ENCODE measurements around the gene PRDM1.

PRDM1 gene

DNA sequence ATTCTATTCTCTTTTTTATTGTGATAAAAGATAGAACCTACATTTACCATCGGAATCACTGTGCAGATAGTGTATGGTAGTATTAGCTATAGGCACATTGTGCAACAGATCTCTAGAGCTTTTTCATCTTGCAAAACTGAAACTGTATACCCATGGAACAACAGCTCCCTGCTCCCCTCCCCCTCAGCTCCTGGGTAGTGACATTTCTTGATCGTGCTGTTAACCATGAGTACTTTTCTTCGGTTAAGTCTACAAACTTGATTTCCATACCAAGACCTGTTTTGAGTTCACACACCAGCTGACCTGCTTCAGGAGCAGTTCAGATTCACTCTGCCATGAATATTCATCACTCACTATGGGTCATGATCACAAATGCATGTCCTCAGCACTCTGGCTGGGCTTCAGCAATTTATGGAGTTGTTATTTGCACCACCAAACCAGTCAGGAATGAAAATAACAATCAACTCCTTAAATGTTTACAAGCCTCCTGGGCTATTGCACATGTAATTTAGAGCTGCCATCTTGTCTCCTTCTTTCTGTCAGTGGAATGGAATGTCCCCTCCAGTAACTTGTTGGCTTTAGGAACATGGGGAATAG, 32.8 kb downstream of the PRDM1 start:
- no peak for DNase-seq

GRCh38 chr6:106119546-106119945, 33.4 kb downstream of the PRDM1 start:
- no peak for DNase-seq

DNA sequence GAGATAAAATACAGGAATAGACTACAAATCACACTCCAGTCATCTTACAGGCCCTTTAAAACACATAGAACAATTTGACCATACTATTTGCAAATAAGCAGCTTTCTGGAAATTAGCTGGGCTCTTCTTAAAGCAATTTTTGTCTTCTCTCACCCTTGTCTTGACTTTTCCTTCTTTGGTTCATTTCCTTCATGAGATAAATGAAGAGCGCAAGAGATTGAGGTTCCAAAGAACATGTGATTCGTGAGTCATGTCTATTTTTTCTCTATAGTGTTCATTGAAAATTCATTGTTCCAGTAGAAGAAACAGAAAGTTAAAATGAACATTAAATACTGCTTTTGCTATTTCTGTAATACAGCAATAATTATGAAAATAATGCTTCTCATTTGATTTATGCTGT, 33.9 kb downstream of the PRDM1 start:
- no peak for DNase-seq

DNA sequence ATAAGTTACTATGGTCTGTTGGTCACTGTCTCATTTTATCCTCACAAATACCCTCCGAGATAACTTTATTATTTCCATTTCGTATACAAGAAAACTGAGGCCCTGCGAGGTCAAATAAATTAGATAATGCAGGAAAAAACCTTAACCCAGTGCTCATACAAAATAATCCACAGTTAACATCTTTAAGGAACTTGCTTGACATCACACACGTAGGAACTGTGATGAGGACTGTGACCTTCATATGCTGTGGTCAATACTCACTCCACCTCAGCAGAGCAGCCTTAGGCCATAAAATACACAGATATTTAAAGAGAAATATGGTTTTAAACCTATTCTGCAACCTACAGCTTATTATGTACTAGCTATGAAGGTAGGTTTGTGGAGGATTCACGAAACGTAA, 34.3 kb downstream of the PRDM1 start:
- DNase-seq: no peak

DNA sequence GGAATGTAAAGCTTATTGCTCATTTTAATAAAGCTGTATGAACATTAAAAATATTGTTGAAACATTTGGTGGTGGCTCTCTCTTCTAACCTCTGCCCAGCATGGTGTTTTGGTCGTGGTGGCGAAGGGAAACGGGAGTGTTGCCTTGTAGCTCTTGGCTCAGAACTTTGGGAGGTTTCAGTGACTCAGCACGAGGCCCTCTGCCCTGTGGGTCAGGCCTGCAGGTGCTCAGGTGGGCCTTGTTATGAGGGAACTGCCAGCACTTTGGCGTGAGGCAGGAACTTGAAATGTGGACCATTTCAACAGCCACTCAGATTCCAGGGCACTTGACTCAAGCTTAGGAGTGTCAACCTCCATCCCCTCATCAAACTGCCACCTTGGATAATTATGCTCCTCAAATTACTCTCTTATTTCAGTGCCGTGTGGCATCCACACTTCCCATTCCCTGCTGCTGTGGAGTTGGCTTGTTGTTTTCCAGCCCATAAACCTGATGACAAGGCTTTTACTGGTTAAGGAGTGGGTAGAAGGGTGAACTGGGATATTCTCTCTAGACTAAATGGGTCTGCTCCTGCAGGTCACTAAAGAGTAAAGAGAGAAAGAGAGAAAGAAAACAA, 36.3 kb downstream of the PRDM1 start:
- no peak for DNase-seq

DNA sequence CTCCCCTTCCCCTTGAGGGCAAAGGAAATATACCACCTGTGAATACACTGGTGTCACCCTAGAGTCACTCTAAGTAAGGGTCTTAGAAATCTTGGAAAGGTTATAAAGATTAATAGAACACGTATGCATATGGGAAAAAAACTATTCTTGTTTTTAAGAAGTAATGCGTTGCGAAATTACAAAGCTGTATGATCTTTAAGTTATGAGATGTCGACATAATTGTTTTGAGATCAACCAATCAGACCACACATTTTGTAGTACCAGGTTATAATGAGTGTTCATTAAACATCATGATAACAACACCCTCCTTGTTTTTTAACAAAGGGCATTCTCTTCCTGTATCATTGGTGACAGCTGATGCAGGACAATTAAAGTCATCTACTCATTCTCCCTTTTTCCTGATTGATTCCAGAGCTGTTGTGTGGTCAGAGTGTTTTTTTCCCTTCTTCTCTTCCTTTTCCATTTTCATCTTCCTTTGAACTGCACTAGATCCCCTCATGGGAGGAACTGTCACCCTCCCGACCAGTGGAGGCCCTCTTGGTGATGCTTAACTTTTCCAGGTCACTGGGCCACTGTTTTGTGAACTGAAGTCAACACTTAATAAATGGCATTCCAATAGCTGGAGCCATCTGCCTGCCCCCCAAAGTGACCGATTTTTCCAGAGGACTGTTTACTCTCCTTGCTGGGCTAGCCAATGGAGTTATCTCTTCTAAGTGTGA, 37.0 kb downstream of the PRDM1 start:
- DNase-seq: no peak

DNA sequence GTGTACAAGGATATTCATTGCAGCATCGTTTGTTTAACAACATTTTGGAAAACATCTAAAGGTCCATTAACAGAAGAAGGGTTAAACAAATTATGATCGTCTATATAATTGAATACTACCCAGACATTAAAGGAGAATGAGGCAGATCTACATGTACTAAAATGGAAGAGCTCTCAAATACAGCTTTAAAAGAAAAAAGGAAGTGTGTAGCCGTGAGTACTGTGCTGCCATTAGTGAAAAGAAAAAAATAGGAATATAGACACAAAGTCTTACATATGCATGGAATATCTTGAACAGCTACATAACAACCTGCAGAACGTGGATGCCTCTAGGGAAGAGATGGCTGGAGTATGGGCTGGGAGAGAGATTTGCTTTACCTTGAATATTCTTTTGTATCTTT, 37.9 kb downstream of the PRDM1 start:
- no peak for DNase-seq

DNA sequence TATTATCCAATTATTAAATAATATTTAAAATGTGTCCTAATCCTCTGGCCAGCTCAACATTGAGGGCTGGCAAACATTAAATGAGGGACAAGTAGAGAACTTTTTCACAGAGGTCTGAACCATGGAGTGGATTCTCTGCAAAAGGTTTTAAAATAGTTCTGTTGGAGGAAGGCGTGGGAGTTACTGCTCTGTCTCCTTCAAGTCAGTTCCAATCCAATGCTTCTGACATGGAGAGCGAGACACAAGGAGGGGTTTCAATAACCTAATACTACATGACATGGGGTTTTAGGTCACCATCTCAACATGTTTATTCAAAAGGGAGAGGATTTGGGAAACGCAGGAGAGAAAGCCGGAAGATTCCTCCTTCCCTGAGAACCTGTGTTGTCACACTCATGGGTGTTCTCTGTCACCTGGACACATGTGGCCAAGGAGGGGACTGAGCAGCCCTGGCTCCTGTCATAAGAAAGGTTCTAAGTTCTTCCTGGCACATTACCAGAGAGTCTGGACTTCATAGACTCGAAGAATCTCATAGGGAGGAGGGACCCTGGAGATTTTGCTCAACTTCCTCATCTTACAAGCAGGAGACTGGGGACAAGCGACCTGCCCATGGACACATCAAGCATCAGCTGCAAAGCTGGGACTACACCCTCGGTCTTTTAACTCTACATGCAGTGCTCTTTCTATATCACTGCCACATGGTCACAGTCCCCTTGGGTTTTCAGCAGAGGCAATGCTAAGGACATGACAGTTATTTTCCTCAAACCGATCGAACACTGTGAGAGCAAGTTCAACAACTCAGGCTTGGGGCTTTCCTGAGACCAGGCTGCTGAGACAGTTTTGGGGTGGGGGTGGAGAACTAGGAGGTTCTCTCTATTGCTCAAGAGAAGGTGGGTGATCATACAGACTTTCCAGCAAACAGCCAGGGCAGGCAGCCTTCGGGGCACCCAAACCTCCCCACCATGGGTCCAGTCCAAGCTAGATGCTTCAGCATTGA, 38.6 kb downstream of the PRDM1 start:
- DNase-seq: no peak

GRCh38 chr6:106125925-106126435, 39.8 kb downstream of the PRDM1 start:
- DNase-seq: no peak

DNA sequence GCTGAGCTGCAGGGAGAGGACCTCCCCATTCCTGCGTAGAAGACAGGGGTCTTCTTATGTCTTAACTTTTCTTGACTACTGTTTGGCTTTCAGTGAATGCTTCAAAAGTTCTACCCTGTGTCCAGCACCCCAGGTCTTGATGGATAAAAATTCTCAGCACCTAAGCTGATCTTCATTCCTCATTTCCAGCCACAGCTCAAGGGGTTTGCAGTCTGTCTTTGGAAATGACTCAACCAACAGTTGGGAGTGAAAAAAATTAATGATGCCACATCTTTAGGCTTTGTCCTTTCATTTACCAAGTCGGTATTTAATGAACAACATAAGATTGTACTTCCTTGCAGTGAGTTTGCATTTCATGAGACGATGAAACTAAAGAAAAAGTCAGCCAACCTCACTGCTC, 40.3 kb downstream of the PRDM1 start:
- DNase-seq: no peak

- DNase-seq: no peak
These were observed 43.0 kb downstream of the PRDM1 start for GRCh38 chr6:106128981-106129781.

DNA sequence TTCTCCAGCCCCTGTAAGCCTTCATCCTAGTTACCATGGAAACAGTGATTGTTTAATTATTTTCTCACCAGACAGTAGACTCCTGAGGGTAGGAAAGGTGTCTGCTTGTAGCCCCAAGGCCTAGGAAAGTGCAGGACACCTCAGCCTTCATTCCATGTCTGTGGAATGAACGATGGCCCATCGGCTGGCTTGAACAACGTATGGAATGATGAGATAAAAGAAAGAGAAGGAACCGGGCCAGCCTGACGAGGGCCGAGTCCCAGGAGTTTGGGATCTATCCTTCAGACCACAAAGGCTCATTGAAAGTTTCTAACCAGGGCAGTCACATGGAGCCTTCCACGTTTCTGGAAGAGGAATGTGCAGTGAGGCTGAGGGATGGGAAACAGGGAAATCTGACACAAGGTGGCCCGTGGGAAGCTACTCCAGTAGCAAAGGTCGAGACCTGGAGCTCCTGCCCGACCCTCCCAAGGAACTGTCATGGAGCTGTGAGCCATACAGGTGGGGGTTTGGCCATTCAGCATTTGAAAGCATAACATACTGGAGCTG, 46.1 kb downstream of the PRDM1 start:
- DNase-seq: no peak

GRCh38 chr6:106133040-106133439, 46.9 kb downstream of the PRDM1 start:
- DNase-seq: no peak

- no peak for DNase-seq
These were observed 48.1 kb downstream of the PRDM1 start for GRCh38 chr6:106134087-106134770.

DNA sequence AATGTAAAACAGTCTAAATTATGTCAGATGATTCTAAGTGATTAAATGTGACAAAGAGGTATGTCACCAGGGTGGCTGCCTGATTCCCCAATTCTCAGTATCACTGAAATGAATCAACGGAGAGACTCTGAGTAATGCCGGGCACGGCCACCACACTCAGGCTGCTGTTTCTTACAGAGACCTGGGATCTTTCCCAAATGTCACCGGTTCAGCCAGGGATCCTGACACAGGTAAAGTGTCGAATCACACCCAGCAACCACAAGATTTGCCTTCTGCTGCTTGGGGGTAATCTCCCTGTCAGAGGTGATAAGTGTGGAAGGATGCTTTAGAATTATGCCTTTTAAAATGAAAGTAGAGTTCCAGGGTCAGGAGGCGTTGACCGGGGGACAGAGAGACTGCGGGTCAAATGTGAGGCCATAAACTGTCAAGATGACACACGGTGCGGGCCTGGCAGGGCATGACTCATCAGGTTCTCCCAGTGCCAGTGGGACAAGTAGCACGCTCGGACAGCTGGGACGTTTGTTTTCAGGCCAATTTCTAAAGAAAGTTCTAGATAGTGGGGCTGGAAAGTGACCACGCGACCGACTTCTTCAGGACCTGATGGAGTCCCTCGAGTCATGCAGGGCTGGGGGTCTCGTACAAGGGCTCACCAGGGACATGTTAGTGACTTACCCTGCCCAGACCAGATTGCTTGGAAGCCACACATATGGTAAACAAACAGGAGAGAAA, 48.9 kb downstream of the PRDM1 start:
- DNase-seq: no peak

GRCh38 chr6:106135911-106136571, 49.9 kb downstream of the PRDM1 start:
- DNase-seq: no peak

- no peak for DNase-seq
These were observed 50.7 kb downstream of the PRDM1 start for GRCh38 chr6:106136845-106137244.

- no peak for DNase-seq
These were observed 52.0 kb downstream of the PRDM1 start for GRCh38 chr6:106138151-106138550.

DNA sequence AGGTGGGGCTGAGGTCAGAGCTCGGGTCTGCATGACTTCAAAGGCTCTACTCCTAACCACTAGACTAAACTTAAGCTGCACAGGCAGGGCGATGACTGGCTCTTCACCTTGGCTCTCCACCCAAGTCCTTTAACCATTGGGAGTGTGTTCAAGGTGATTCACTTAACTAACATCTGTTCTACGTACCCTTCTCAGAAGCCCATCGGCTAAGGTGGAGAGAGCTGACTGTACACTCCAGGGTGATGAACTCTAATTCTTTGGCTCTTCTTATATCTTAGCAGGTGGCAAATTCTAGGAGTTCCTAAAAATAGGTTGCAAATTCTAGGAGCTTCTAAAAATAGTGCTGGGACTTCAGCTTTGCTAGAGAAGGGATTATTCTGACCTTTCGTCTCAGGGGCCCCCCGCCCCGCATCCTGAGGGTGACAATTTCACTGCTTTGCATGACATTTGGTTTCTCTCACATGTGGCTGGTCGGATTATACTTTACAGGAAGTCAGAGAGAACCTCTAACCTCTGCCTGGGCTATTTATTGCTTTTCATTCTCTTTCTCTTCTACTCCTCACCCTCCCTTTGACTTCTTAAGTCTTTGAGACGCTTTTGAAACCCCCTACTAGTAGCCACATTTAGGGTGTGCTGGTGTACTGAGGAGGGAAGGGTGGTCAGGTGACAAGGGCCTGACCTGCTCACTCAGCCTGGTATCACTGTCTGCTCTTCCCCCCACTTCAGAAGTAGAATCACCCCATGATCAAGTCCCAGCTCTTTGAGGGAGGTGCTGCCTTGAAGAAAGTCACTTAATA, 55.5 kb downstream of the PRDM1 start:
- peak; percentile 53 for DNase-seq

Data from CD4-positive, alpha-beta T cell treated with Interleukin-17A for 1 hour (primary cell).